Measurements from ENCODE around the gene IMMP2L.

GRCh38 chr7:110685899-110686298, 876.4 kb downstream of the IMMP2L start:
- TF ChIP-seq, protein P1, sequence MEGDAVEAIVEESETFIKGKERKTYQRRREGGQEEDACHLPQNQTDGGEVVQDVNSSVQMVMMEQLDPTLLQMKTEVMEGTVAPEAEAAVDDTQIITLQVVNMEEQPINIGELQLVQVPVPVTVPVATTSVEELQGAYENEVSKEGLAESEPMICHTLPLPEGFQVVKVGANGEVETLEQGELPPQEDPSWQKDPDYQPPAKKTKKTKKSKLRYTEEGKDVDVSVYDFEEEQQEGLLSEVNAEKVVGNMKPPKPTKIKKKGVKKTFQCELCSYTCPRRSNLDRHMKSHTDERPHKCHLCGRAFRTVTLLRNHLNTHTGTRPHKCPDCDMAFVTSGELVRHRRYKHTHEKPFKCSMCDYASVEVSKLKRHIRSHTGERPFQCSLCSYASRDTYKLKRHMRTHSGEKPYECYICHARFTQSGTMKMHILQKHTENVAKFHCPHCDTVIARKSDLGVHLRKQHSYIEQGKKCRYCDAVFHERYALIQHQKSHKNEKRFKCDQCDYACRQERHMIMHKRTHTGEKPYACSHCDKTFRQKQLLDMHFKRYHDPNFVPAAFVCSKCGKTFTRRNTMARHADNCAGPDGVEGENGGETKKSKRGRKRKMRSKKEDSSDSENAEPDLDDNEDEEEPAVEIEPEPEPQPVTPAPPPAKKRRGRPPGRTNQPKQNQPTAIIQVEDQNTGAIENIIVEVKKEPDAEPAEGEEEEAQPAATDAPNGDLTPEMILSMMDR (IDR thresholded peaks at IDR 0.05), result no peak
- TF ChIP-seq CREB1 (CRISPR knock-in tag; IDR thresholded peaks at IDR 0.05) (no peak), JUN (CRISPR knock-in tag; IDR thresholded peaks at IDR 0.05) (no peak), E2F1 (CRISPR knock-in tag; IDR thresholded peaks at IDR 0.05) (no peak), ESRRA (CRISPR knock-in tag; IDR thresholded peaks at IDR 0.05; ENCODE audit: borderline replicate concordance) (no peak), IRF1 (CRISPR knock-in tag; IDR thresholded peaks at IDR 0.05) (no peak)

Measured in WTC11 (cell line).